Lung (tissue), 12 donors: ENCODE results near the gene DCDC2C. TPM values are rescaled to one million over a fixed set of nuclear protein-coding genes. Genes with fewer than 3 reads are reported as not detected.

Source experiments
- ATAC-seq: fragments of 200-7000 bp; cut with Tn5 transposase; one replicate; pipeline ENCODE4 v1.9.1; 2020; ENCODE audit warnings: moderate number of reproducible peaks; ENCODE audit not compliant: insufficient read depth, low FRiP score
- DNase-seq, 3 donors: peaks; one replicate each; pipeline ENCODE4 v3.0.0-alpha.2; 2013 to 2017
- H3K27ac ChIP-seq, 2 donors: one replicate each; pipeline ENCODE4 v1.5.1; 2013; ENCODE audit warnings: mild to moderate bottlenecking in 2 of 2, moderate library complexity in 2 of 2, control low read depth in 1 of 2, inconsistent platforms in 1 of 2, low read depth in 1 of 2, low read length in 1 of 2
- H3K27me3 ChIP-seq, 3 donors: one replicate each; pipeline ENCODE4 v1.5.1; 2013; ENCODE audit warnings: low read length in 2 of 3; ENCODE audit not compliant: control insufficient read depth in 3 of 3, insufficient read depth in 3 of 3
- H3K36me3 ChIP-seq, 4 donors: one replicate each; pipeline ENCODE4 v1.5.1; 2013; ENCODE audit warnings: low read length in 4 of 4, mild to moderate bottlenecking in 1 of 4, moderate library complexity in 1 of 4; ENCODE audit not compliant: control insufficient read depth in 4 of 4, insufficient read depth in 4 of 4
- H3K4me1 ChIP-seq, 5 donors: one replicate each; pipeline ENCODE4 v1.5.1; 2013; ENCODE audit warnings: low read length in 5 of 5, mild to moderate bottlenecking in 2 of 5, moderate library complexity in 1 of 5; ENCODE audit not compliant: control insufficient read depth in 5 of 5, insufficient read depth in 5 of 5
- H3K4me3 ChIP-seq: one replicate; pipeline ENCODE4 v1.5.1; 2013; ENCODE audit warnings: mild to moderate bottlenecking, control low read depth, moderate library complexity
- H3K9ac ChIP-seq, 2 donors: one replicate each; pipeline ENCODE4 v1.5.1; 2013; ENCODE audit warnings: low read length in 2 of 2, control low read depth in 1 of 2; ENCODE audit not compliant: insufficient read depth in 1 of 2
- H3K9me3 ChIP-seq, 4 donors: one replicate each; pipeline ENCODE4 v1.5.1; 2013; ENCODE audit warnings: low read length in 3 of 4, mild to moderate bottlenecking in 1 of 4, moderate library complexity in 1 of 4; ENCODE audit not compliant: control insufficient read depth in 4 of 4, insufficient read depth in 3 of 4
- WGBS, 2 donors: extraction: QIAGEN DNeasy Blood & Tissue Kit; methylation state at CpG; one replicate each; pipeline ENCODE4 v1.1.7; 2013; 5-methylcytosine and 5-hydroxymethylcytosine counted together
- polyA plus RNA-seq, 2 donors: library from polyadenylated mRNA; stranded (reverse); fragments of 200-250 nt; gene quantifications; one replicate each; pipeline ENCODE4 v1.2.1, GENCODE V29; 2013
- total RNA-seq, 2 donors: library from RNA; depleted of rRNA in 1 of 2; stranded (reverse); fragments of >200 nt in 1 of 2; gene quantifications; one replicate each; pipeline ENCODE4 v1.2.1, GENCODE V29; 2014 to 2021
- TF ChIP-seq, protein P1 (sequence below): IDR thresholded peaks from 2 replicates; pipeline ENCODE4 v1.5.1; 2012; ENCODE audit warnings: mild to moderate bottlenecking; ENCODE audit errors: control extremely low read depth, extremely low read depth
- donor health status: control.
- donor health status: control.
- donor health status: Bipolar disorder and iron deficiency.
- donor health status: healthy.
- donor health status: DM: yes; HTN: yes; CAD: no.

Gene DCDC2C
- total and polyA plus RNA-seq, 4 donors, result 0.37 TPM; not detected in 3

- TF ChIP-seq, protein P1, sequence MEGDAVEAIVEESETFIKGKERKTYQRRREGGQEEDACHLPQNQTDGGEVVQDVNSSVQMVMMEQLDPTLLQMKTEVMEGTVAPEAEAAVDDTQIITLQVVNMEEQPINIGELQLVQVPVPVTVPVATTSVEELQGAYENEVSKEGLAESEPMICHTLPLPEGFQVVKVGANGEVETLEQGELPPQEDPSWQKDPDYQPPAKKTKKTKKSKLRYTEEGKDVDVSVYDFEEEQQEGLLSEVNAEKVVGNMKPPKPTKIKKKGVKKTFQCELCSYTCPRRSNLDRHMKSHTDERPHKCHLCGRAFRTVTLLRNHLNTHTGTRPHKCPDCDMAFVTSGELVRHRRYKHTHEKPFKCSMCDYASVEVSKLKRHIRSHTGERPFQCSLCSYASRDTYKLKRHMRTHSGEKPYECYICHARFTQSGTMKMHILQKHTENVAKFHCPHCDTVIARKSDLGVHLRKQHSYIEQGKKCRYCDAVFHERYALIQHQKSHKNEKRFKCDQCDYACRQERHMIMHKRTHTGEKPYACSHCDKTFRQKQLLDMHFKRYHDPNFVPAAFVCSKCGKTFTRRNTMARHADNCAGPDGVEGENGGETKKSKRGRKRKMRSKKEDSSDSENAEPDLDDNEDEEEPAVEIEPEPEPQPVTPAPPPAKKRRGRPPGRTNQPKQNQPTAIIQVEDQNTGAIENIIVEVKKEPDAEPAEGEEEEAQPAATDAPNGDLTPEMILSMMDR, result no peak
- Histone ChIP-seq H3K36me3 (no peaks in the 10 kb centered on the region), H3K4me1 (peaks cover 0 to 9% (median 0%) of the 10 kb centered on the region in 5 donors), H3K9me3 (peaks cover 0 to 9% (median 0%) of the 10 kb centered on the region in 4 donors), H3K27me3 (no peaks in the 10 kb centered on the region), H3K4me3 (no peak overlapping the region), H3K27ac (no peak overlapping the region), H3K9ac (no peak overlapping the region)
- ATAC-seq, result no peak
- 50 to 55% methylated on average over 7 of the region's 7 CpGs for WGBS, 2 donors
- DNase-seq, result no peak
These were observed 56.0 kb downstream of the DCDC2C start for GRCh38 chr2:3759331-3759730.

- DNase-seq (no peak), ATAC-seq (no peak)
- TF ChIP-seq, protein P1, result no peak
- WGBS, 2 donors, result 52 to 68% methylated on average over 4 of the region's 4 CpGs
- Histone ChIP-seq H3K27ac (no peak overlapping the region), H3K9ac (no peak overlapping the region), H3K4me3 (no peak overlapping the region), H3K36me3 (no peaks in the 10 kb centered on the region), H3K4me1 (peaks cover 0 to 9% (median 0%) of the 10 kb centered on the region in 5 donors), H3K27me3 (no peaks in the 10 kb centered on the region), H3K9me3 (peaks cover 0 to 9% (median 0%) of the 10 kb centered on the region in 4 donors)
These were observed 56.4 kb downstream of the DCDC2C start for GRCh38 chr2:3759761-3760160.

GRCh38 chr2:3761272-3761671 lies 57.9 kb downstream of the DCDC2C start:
- Histone ChIP-seq H3K27me3 (no peaks in the 10 kb centered on the region), H3K4me1 (peaks cover 0 to 3% (median 0%) of the 10 kb centered on the region in 5 donors), H3K9ac (no peak overlapping the region), H3K36me3 (no peaks in the 10 kb centered on the region), H3K9me3 (peaks cover 0 to 9% (median 0%) of the 10 kb centered on the region in 4 donors), H3K4me3 (no peak overlapping the region), H3K27ac (no peak overlapping the region)
- 93 to 96% methylated on average over 5 of the region's 5 CpGs for WGBS, 2 donors
- ATAC-seq, result no peak
- DNase-seq, result no peak
- TF ChIP-seq, protein P1, result no peak

DNA sequence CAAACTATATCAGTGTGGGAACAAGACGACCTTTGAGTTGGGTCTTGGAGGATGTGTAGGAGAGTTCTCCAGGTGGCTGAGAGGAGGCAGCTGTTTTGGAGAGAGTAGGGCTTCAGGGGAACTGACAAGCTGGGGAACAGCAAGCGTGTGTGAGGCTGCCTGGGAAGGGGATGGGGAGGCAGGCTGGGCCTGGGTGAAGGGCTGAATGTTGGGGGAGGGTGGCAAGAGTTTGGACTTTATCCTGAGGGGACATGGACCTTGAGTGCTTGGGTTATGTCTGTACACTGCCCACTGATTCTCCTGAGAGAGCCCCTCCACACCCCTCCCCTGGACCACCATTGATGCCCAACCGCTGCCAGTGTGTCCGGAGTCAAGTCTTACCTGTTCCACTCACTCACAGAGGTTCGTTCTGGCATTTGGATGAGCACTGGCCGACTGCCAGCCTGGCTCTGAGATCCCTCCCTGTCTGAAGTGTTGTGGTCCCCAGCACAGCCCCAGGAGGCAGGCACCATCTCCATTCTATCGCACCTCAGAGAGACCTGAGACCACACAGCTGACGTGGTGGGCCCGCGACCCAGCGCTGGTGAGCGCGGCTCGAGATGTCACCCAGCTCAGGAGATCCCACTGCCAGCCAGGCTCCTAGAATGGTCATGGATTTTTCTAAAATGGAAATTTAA lies 59.5 kb downstream of the DCDC2C start:
- Histone ChIP-seq H3K9ac (no peak overlapping the region), H3K27me3 (no peaks in the 10 kb centered on the region), H3K9me3 (peaks cover 0 to 9% (median 0%) of the 10 kb centered on the region in 4 donors), H3K4me1 (no peaks in the 10 kb centered on the region), H3K4me3 (no peak overlapping the region), H3K36me3 (no peaks in the 10 kb centered on the region), H3K27ac (no peak overlapping the region)
- TF ChIP-seq, protein P1, result no peak
- ATAC-seq, result no peak
- DNase-seq, result no peak
- WGBS, 2 donors, result 92 to 94% methylated on average over 14 of the region's 14 CpGs
